Activated naive CD4-positive, alpha-beta T cell treated with anti-CD3 and anti-CD28 coated beads, Interleukin-2, amount 50 U/mL, for 24 hours (primary cell): ENCODE results near the gene ADCY5.

Experiments used
- H3K27ac Mint-ChIP-seq: one replicate; pipeline ENCODE4 v1.8.0; 2021; ENCODE audit warnings: mild to moderate bottlenecking, mixed read lengths
- H3K27me3 Mint-ChIP-seq: one replicate; pipeline ENCODE4 v1.8.0; 2021; ENCODE audit warnings: mixed read lengths
- H3K36me3 Mint-ChIP-seq: one replicate; pipeline ENCODE4 v1.8.0; 2021; ENCODE audit warnings: mixed read lengths
- H3K4me1 Mint-ChIP-seq: one replicate; pipeline ENCODE4 v1.8.0; 2021; ENCODE audit warnings: mixed read lengths
- H3K4me3 Mint-ChIP-seq: one replicate; pipeline ENCODE4 v1.8.0; 2021; ENCODE audit warnings: mild to moderate bottlenecking, mixed read lengths
- H3K9me3 Mint-ChIP-seq: one replicate; pipeline ENCODE4 v1.8.0; 2021; ENCODE audit warnings: mixed read lengths

Gene ADCY5

DNA sequence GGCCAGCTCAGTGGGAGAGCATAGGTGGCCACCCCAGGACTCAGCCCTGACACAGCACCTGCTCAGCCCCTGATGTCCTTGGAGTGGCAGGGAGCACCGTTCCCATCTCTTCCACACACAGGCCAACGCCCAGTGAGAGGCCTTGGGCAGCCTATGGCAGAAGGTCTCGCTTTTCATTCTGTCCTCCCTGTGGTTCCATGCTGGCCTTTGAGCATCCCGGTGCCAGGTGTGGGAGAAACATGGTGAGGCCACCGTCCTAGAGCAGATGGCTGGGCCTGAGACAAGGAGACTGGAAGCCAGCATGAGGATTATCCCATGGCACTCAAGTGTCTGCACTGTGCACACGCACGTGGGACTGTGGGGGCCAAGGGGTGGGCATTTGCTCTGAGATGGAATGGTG, 25.1 kb downstream of the ADCY5 start:
- no peaks in the 10 kb centered on the region for H3K36me3 Mint-ChIP-seq
- H3K27ac Mint-ChIP-seq = no peak overlapping the region
- no peaks in the 10 kb centered on the region for H3K27me3 Mint-ChIP-seq
- no peaks in the 10 kb centered on the region for H3K4me1 Mint-ChIP-seq
- no peak overlapping the region for H3K4me3 Mint-ChIP-seq
- no peaks in the 10 kb centered on the region for H3K9me3 Mint-ChIP-seq

DNA sequence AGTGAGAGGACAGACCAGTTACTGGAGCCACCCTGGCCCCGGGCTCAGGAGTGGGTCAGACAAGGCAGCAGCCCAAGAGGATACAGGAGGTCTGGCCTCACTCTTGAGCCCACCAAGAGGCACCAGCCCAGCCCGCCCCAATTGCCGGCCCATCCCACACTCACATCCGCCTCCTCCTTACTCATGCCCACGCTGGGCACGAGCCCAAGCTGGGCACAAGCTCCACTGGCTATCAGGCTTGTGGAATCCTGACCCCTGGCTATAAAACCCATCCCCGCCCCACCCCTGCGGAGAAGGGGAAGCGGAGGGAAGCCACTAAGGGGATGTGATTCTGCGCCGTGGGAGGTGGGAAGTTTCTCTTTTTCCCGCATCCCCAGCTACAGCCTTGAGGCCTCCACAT, 25.9 kb downstream of the ADCY5 start:
- Mint-ChIP-seq H3K27ac (no peak overlapping the region), H3K4me1 (no peaks in the 10 kb centered on the region), H3K9me3 (no peaks in the 10 kb centered on the region), H3K36me3 (no peaks in the 10 kb centered on the region), H3K27me3 (no peaks in the 10 kb centered on the region), H3K4me3 (no peak overlapping the region)

DNA sequence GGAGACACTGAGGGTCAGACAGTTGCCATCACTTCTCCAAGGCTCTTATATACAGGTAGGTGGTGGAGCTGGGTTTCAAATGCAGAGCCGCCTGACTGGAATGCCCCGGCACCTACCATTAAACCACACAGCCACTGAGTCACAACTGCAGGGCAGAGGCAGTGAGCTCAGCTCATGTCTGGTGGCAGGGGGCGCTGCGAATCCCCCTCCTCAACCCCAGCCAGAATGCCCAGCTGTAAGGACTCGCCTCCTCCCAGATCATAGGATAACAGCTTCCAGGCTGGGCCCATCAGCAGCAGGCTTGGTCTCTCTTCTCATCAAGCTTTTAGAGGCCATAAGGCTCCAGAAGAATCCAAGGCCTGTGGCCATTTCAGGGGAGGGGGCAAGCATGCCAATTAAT, 26.4 kb downstream of the ADCY5 start:
- no peaks in the 10 kb centered on the region for H3K27me3 Mint-ChIP-seq
- no peak overlapping the region for H3K27ac Mint-ChIP-seq
- H3K4me3 Mint-ChIP-seq = no peak overlapping the region
- H3K9me3 Mint-ChIP-seq = no peaks in the 10 kb centered on the region
- H3K36me3 Mint-ChIP-seq = no peaks in the 10 kb centered on the region
- H3K4me1 Mint-ChIP-seq = no peaks in the 10 kb centered on the region

DNA sequence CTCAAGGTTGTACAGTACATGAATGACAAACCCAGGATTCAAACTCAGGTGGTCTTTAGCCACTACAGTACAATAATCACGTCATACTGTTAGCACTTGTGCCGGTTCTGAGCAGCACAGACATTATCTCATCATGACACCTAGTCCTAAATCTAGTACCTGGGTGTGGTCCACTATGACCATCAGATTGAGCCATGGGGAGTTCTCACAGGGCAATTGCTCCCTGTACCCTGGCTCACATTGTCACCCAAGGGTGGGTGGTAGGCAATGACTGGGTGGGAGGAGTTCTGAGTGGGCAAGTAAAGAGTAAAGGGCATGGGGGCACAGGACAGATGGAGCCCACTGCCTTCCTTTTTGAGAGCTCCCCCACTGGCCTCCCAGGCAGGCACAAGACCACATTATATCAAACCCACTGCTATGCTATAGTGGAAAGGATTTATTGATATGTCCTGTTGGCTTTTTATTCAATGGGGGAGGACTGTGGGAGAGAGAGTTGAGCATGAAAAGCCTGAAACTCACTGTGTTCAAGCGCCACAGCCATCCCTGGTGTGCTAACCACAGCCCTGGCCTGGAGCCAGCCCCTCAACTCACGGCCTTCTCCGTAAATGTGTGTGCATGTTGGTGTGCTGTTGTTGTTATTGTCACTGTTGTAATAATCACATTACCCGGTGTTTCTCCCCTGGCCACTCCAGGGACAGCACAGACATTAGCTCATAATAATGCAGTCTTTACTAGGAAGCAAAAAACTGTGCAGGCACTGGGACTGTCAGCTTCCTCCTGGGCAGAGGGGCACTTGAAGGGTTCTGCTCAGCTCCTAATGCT, 27.3 kb downstream of the ADCY5 start:
- Mint-ChIP-seq H3K4me3 (no peak overlapping the region), H3K36me3 (no peaks in the 10 kb centered on the region), H3K4me1 (no peaks in the 10 kb centered on the region), H3K27me3 (no peaks in the 10 kb centered on the region), H3K27ac (no peak overlapping the region), H3K9me3 (no peaks in the 10 kb centered on the region)

GRCh38 chr3:123420416-123420968, 28.4 kb downstream of the ADCY5 start:
- Mint-ChIP-seq H3K27me3 (no peaks in the 10 kb centered on the region), H3K36me3 (no peaks in the 10 kb centered on the region), H3K9me3 (no peaks in the 10 kb centered on the region), H3K4me3 (no peak overlapping the region), H3K27ac (no peak overlapping the region), H3K4me1 (no peaks in the 10 kb centered on the region)

GRCh38 chr3:123419850-123420297, 29.0 kb downstream of the ADCY5 start:
- no peak overlapping the region for H3K4me3 Mint-ChIP-seq
- no peaks in the 10 kb centered on the region for H3K9me3 Mint-ChIP-seq
- no peaks in the 10 kb centered on the region for H3K36me3 Mint-ChIP-seq
- H3K27ac Mint-ChIP-seq = no peak overlapping the region
- no peaks in the 10 kb centered on the region for H3K4me1 Mint-ChIP-seq
- no peaks in the 10 kb centered on the region for H3K27me3 Mint-ChIP-seq

DNA sequence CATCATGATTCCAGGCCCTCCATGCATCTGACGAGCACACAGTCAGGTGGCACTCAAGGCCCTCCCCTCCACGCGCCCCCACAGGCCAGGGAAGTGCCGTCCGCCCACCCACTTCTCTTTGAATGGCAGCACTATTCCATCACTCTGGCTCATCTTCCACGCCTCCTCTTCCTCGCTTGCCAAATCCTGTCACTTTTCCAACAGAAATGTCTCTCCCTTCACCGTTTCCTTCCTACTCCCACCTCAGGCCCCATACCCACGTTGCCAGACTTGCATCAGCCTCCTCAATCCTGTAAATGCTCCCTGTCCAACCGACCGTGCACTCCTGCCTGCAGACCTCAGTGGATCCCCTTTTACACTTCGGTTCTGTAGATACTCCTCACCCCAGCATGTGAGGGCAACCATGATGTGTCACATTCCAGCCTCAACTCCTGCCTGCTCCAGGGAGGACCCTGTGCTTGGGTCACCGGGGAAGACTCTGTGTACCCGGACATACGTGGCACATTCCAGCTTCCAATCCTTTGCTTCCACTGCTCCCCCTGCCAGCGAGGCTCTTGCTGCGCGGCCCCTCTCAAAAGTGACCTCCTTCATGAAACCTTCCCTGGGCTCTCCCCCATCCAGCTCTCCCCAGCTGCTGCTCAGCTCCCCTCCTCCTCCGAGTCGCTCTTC, 29.6 kb downstream of the ADCY5 start:
- no peaks in the 10 kb centered on the region for H3K27me3 Mint-ChIP-seq
- no peak overlapping the region for H3K27ac Mint-ChIP-seq
- no peaks in the 10 kb centered on the region for H3K4me1 Mint-ChIP-seq
- H3K36me3 Mint-ChIP-seq = no peaks in the 10 kb centered on the region
- no peaks in the 10 kb centered on the region for H3K9me3 Mint-ChIP-seq
- H3K4me3 Mint-ChIP-seq = no peak overlapping the region

DNA sequence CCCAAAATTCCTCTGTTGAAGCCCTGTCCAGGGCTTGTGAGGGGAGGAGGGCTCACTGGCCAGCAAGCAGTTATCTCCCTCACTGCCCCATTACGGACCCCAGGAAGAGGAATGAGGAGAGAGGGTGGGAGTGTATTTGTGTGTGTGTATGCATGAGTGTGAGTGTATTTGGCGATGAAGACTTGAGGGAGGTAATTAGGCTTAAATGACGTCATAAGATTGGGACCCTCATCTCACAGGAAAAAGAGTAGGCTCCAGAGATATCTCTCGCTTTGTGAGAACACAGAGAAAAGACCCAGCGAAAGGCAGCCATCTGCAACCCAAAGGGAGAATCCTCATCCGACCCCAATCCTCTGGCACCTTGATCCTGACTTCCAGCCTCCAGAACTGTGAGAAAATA, 32.2 kb downstream of the ADCY5 start:
- Mint-ChIP-seq H3K27me3 (no peaks in the 10 kb centered on the region), H3K4me3 (no peak overlapping the region), H3K4me1 (no peaks in the 10 kb centered on the region), H3K9me3 (no peaks in the 10 kb centered on the region), H3K27ac (no peak overlapping the region), H3K36me3 (no peaks in the 10 kb centered on the region)

DNA sequence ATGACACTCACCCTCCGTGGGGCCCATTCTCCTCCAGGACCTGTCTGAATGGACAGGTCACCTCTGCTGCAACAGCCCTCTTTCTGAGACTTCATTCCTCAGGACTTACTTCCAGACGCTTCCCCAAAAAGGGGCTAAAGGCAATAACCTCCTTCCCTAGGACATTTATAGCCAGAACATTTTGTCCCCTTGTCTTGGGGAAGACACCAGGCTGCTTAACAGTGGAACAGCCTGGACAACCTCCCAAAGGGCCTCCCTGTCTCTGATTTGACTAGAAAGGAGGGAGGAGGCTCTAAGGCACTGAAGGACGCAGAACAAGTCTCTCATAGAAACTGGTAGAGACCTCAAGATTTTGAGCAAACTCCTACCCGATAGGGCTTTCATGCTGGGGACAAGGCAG, 32.7 kb downstream of the ADCY5 start:
- no peaks in the 10 kb centered on the region for H3K27me3 Mint-ChIP-seq
- H3K9me3 Mint-ChIP-seq = no peaks in the 10 kb centered on the region
- H3K27ac Mint-ChIP-seq = no peak overlapping the region
- H3K36me3 Mint-ChIP-seq = no peaks in the 10 kb centered on the region
- no peak overlapping the region for H3K4me3 Mint-ChIP-seq
- no peaks in the 10 kb centered on the region for H3K4me1 Mint-ChIP-seq

- H3K4me3 Mint-ChIP-seq = no peak overlapping the region
- no peaks in the 10 kb centered on the region for H3K27me3 Mint-ChIP-seq
- no peak overlapping the region for H3K27ac Mint-ChIP-seq
- H3K9me3 Mint-ChIP-seq = no peaks in the 10 kb centered on the region
- H3K4me1 Mint-ChIP-seq = no peaks in the 10 kb centered on the region
- H3K36me3 Mint-ChIP-seq = no peaks in the 10 kb centered on the region
Measured at GRCh38 chr3:123414973-123415775, 33.7 kb downstream of the ADCY5 start.

DNA sequence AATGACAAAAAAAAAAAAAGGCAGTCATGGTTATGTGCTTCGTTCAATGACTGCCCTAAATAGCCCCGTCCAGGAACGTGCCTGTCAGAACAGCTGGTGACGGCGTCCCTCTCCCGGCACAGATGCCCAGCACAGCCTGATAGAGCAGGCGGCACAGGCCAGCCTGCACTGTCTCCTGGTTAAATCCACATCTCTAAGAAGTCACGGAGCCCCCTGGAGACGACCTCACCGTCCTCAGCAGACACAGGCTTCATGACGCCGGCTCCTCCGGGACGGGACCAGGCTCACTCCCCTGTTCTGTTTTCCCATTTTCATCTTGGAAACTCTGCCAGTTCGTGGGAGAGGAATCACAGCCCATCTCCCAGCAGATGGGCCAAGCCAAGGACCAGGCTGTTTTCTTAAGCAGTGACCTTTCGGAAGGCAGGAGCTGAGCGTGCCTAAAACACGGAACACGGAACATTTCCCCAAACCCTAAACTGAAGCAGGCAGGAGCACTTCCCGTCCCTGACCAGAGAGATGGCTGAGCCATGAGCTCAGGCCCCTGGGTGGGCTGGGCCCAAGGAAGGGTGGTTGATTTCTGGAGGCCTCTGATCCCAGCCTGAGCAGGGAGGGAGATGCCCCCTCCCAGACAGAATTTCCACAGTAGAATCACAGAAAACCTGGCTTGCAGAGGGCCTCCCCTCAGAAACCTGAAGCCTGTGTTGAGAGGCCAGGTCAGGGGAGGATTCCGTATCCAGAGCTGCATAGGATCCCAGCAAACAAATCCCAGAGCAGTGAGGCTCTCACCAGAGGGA, 35.9 kb downstream of the ADCY5 start:
- Mint-ChIP-seq H3K27ac (no peak overlapping the region), H3K36me3 (no peaks in the 10 kb centered on the region), H3K4me3 (no peak overlapping the region), H3K27me3 (no peaks in the 10 kb centered on the region), H3K4me1 (no peaks in the 10 kb centered on the region), H3K9me3 (no peaks in the 10 kb centered on the region)

GRCh38 chr3:123412076-123412475, 36.8 kb downstream of the ADCY5 start:
- Mint-ChIP-seq H3K27me3 (no peaks in the 10 kb centered on the region), H3K9me3 (no peaks in the 10 kb centered on the region), H3K27ac (no peak overlapping the region), H3K36me3 (no peaks in the 10 kb centered on the region), H3K4me3 (no peak overlapping the region), H3K4me1 (no peaks in the 10 kb centered on the region)

DNA sequence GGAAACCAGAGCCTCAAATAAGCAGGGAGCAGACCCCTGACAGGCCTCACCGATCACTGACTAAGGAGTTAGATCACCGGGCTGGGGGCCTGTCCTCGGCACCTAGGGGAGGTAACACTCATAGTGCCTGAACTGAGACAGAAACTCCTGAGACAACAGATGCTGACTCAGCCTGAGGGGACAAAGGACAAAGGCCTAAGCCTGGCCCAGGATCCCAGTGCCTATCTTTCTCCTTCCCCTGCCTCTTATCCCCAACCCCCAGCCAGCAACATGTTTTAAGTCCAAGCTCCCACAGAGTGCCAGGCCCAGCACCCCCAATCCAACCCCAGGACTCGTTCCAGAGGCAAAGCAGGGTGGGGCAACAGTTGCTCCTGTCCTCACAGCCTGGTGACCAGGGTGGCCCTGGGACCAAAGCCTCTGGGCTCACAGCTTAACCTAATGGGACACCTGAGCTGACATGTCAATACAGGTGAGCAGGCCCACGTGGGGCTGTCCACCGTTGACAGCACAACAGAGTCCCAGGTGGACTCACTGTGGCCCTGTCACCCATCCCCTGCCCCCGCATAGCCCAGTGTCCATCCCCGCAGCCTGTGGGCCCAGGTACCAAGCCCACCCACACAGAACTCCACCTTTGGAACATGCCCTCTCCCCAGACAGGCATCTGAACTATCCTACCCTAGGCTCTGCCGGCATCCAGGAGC, 37.4 kb downstream of the ADCY5 start:
- H3K27ac Mint-ChIP-seq = no peak overlapping the region
- no peak overlapping the region for H3K4me3 Mint-ChIP-seq
- H3K4me1 Mint-ChIP-seq = no peaks in the 10 kb centered on the region
- H3K27me3 Mint-ChIP-seq = no peaks in the 10 kb centered on the region
- H3K9me3 Mint-ChIP-seq = no peaks in the 10 kb centered on the region
- no peaks in the 10 kb centered on the region for H3K36me3 Mint-ChIP-seq

DNA sequence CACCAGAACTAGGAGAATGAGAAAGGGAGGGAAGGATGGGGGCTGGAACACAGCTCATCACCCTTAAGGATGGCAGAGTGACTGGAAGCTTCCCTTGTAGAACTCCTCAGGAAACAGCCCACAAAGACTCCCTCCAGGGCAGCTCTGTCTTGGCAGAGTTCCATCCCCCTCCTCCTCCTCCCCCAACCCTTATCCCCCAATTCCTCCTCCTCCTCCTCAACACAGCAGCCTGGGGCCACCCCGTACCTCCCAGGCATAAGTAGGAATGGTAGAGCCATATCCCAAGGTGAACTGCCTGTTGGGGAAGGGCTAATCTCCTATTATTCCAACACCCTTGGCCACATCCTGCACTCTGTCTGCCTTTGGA, 38.8 kb downstream of the ADCY5 start:
- Mint-ChIP-seq H3K4me1 (no peaks in the 10 kb centered on the region), H3K36me3 (no peaks in the 10 kb centered on the region), H3K27me3 (no peaks in the 10 kb centered on the region), H3K9me3 (no peaks in the 10 kb centered on the region), H3K27ac (no peak overlapping the region), H3K4me3 (no peak overlapping the region)
